ENCODE measurements around the gene RABL2B. TPM values are rescaled to one million over a fixed set of nuclear protein-coding genes. Genes with fewer than 3 reads are reported as not detected.

The RABL2B gene
- total and polyA plus RNA-seq, 12 donors: 4.7 to 11.6 (median 7.4) TPM

GRCh38 chr22:50737728-50738648, 45.4 kb downstream of the RABL2B start, which contains the start of gene ACR:
ACR (plus strand) TSS chr22:50738204; CDS start chr22:50738236, 32 bp downstream.
- Histone ChIP-seq H3K27ac (no peak within 1 kb of the TSS), H3K4me1 (peaks cover 0 to 13% (median 5%) of the 10 kb centered on the region in 9 donors), H3K36me3 (no peaks in the 10 kb centered on the region), H3K4me3 (no peak within 1 kb of the TSS), H3K9me3 (no peaks in the 10 kb centered on the region), H3K27me3 (peaks cover 0 to 35% (median 5%) of the 10 kb centered on the region in 7 donors)
- WGBS, 2 donors: 72 to 74% methylated on average over 13 of the region's 13 CpGs
- DNase-seq: no peak
- intact Hi-C loops (cut with DNase I): no loop called here
- TF ChIP-seq CTCF (IDR thresholded peaks at IDR 0.05): no peak
- no peak for ATAC-seq

GRCh38 chr22:50735739-50736030, 47.8 kb downstream of the RABL2B start:
- 76 to 78% methylated on average over 6 of the region's 6 CpGs for WGBS, 2 donors
- H3K36me3 ChIP-seq: no peaks in the 10 kb centered on the region
- no peaks in the 10 kb centered on the region for H3K9me3 ChIP-seq
- TF ChIP-seq CTCF (IDR thresholded peaks at IDR 0.05): no peak
- H3K27ac ChIP-seq: no peak overlapping the region
- H3K4me1 ChIP-seq: peaks cover 0 to 31% (median 14%) of the 10 kb centered on the region in 9 donors
- H3K4me3 ChIP-seq: no peak overlapping the region
- DNase-seq (no peak), ATAC-seq (no peak)
- H3K27me3 ChIP-seq: peaks cover 0 to 58% (median 22%) of the 10 kb centered on the region in 7 donors
- intact Hi-C loops (cut with DNase I): no loop called here

GRCh38 chr22:50734986-50735738, 48.3 kb downstream of the RABL2B start:
- no peak overlapping the region for H3K4me3 ChIP-seq
- no peak for ATAC-seq
- WGBS, 2 donors: 90 to 92% methylated on average over 13 of the region's 13 CpGs
- H3K27ac ChIP-seq: no peak overlapping the region
- no peak for TF ChIP-seq CTCF (IDR thresholded peaks at IDR 0.05)
- peaks cover 0 to 63% (median 24%) of the 10 kb centered on the region in 7 donors for H3K27me3 ChIP-seq
- intact Hi-C loops (cut with DNase I): no loop called here
- no peaks in the 10 kb centered on the region for H3K9me3 ChIP-seq
- H3K4me1 ChIP-seq: peaks cover 0 to 36% (median 14%) of the 10 kb centered on the region in 9 donors
- peak in 1 of 2 donors; percentile 4 for DNase-seq
- no peaks in the 10 kb centered on the region for H3K36me3 ChIP-seq

- no peak for ATAC-seq
- peaks cover 0 to 69% (median 24%) of the 10 kb centered on the region in 7 donors for H3K27me3 ChIP-seq
- intact Hi-C loops (cut with DNase I): no loop called here
- 77% methylated on average over 10 of the region's 10 CpGs for WGBS, 2 donors
- peak; percentile 2 to 11 for DNase-seq
- H3K4me3 ChIP-seq: no peak overlapping the region
- peaks cover 0 to 44% (median 19%) of the 10 kb centered on the region in 9 donors for H3K4me1 ChIP-seq
- peaks cover 0 to 8% (median 0%) of the 10 kb centered on the region in 9 donors for H3K36me3 ChIP-seq
- TF ChIP-seq CTCF (IDR thresholded peaks at IDR 0.05): no peak
- no peak overlapping the region for H3K27ac ChIP-seq
- no peaks in the 10 kb centered on the region for H3K9me3 ChIP-seq
These were observed 49.1 kb downstream of the RABL2B start for GRCh38 chr22:50734343-50734771.

All from heart right ventricle (tissue), 16 donors.